Upper lobe of left lung (tissue), 6 donors: ENCODE results near the gene ZCWPW1. TPM values are rescaled to one million over a fixed set of nuclear protein-coding genes. Genes with fewer than 3 reads are reported as not detected.
"Not testable (repeated sequence)": the region's sequence is repeated elsewhere in the genome, so short reads cannot be mapped to it uniquely, and the experiment has no call there.

ENCODE experiments used
- ATAC-seq, 2 donors: fragments of 200-7000 bp; cut with Tn5 transposase; one replicate each; pipeline ENCODE4 v1.9.1; 2022; ENCODE audit warnings: mild to moderate bottlenecking in 2 of 2, moderate library complexity in 2 of 2; ENCODE audit not compliant: low FRiP score in 2 of 2
- DNase-seq, 2 donors: peaks; one replicate each; pipeline ENCODE4 v3.0.0-alpha.2; 2019 to 2020
- H3K27ac ChIP-seq, 4 donors: fragments of 200-600 bp; sonication (generic); one replicate each; pipeline ENCODE4 v1.5.1; 2016 to 2019
- H3K27me3 ChIP-seq, 4 donors: fragments of 200-600 bp; sonication (generic); one replicate each; pipeline ENCODE4 v1.5.1; 2017 to 2019
- H3K36me3 ChIP-seq, 4 donors: fragments of 200-600 bp; sonication (generic); one replicate each; pipeline ENCODE4 v1.5.1; 2016 to 2019
- H3K4me1 ChIP-seq, 4 donors: fragments of 200-600 bp; sonication (generic); one replicate each; pipeline ENCODE4 v1.5.1; 2018 to 2019
- H3K4me3 ChIP-seq, 4 donors: fragments of 200-600 bp; sonication (generic); one replicate each; pipeline ENCODE4 v1.5.1; 2017 to 2019; ENCODE audit warnings: mild to moderate bottlenecking in 2 of 4, moderate library complexity in 1 of 4
- H3K9me3 ChIP-seq, 4 donors: fragments of 200-600 bp; sonication (generic); one replicate each; pipeline ENCODE4 v1.5.1; 2018 to 2019
- EP300 ChIP-seq, 4 donors: sonication (generic); formaldehyde crosslinking; IDR thresholded peaks; one replicate each; pipeline ENCODE4 v1.5.1; 2017; ENCODE audit warnings: antibody characterized with exemption in 4 of 4, control low read depth in 2 of 4
- POLR2A ChIP-seq, 4 donors: fragments of 450-650 bp; IDR thresholded peaks; one replicate each; pipeline ENCODE4 v1.5.1; 2016 to 2017; ENCODE audit warnings: antibody characterized with exemption in 4 of 4, mild to moderate bottlenecking in 2 of 4
- POLR2AphosphoS5 ChIP-seq, 2 donors: sonication (generic); formaldehyde crosslinking; IDR thresholded peaks; one replicate each; pipeline ENCODE4 v1.5.1; 2017; ENCODE audit warnings: antibody characterized with exemption in 2 of 2
- WGBS, 2 donors: methylation state at CpG; one replicate each; pipeline ENCODE4 v1.1.5; 2017 to 2018; 5-methylcytosine and 5-hydroxymethylcytosine counted together
- total RNA-seq, 6 donors: library from RNA; depleted of rRNA in 4 of 6; stranded (reverse); fragments of >200 nt in 4 of 6; gene quantifications; one replicate each; pipeline versions ENCODE4 v1.1.0 to v1.2.1, GENCODE V29; 2016 to 2021
- TF ChIP-seq, protein P1 (sequence below), 6 experiments: fragments of 450-650 bp in 4 of 6; fragments of 200-600 bp in 2 of 6; sonication (generic) in 2 of 6; IDR thresholded peaks; one replicate each; pipeline ENCODE4 v1.5.1; 2016 to 2019; ENCODE audit warnings: antibody characterized with exemption in 6 of 6
- donor health status: DM: no; HTN: no; CAD: no; lungs with moderate emphysema.
- donor health status: DM: no; HTN: yes; CAD: no; lungs with severe emphysema.

The ZCWPW1 gene
- total RNA-seq, 6 donors from 2014 or later, result 3.8 to 6.3 (median 5.2) TPM

DNA sequence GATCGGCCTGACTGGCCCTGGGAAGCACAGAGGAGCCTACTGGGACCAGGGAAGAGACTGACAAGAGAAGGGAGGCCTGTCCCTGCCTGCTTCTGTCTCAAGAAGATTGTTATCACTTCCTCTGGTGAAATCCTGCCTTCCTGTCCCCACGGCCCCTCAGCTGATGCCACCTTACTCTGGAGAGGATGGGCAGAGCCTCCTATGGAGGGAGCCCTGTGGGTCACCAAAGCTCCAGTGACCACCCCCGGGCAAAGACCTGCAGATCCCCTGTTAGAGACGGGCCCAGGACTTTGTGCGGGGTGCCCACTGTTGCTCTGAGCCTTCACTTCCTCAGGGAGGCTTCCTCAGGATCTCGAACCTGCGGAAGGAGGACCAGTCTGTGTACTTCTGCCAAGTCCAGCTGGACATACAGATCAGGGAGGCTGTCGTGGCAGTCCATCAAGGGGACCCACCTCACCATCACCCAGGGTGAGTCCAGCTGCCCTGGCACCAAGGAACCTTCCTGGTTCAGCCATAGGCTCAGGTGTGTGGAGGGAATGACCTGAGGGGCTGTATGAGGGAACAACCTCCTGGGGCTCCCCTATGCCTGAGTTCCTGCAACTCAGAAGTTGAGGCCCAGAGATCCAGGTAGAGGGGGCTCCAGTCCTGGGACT is 72.0 kb downstream of the ZCWPW1 start:
- Histone ChIP-seq H3K4me1 (no peaks in the 10 kb centered on the region), H3K27me3 (no peaks in the 10 kb centered on the region), H3K9me3 (no peaks in the 10 kb centered on the region), H3K27ac (peak overlapping the region in 3 of 4 donors; percentile 49 to 81 (median 67)), H3K36me3 (peaks cover 24 to 99% (median 91%) of the 10 kb centered on the region in 4 donors), H3K4me3 (no peak overlapping the region)
- 80 to 90% methylated on average over 7 to 8 of the region's 8 CpGs for WGBS, 2 donors
- no peak for ATAC-seq
- DNase-seq, result peak in 1 of 2 donors; percentile 21
- TF ChIP-seq POLR2A (IDR thresholded peaks at IDR 0.05) (no peak), POLR2AphosphoS5 (IDR thresholded peaks at IDR 0.05) (no peak), EP300 (IDR thresholded peaks at IDR 0.05) (no peak)
- TF ChIP-seq, protein P1, sequence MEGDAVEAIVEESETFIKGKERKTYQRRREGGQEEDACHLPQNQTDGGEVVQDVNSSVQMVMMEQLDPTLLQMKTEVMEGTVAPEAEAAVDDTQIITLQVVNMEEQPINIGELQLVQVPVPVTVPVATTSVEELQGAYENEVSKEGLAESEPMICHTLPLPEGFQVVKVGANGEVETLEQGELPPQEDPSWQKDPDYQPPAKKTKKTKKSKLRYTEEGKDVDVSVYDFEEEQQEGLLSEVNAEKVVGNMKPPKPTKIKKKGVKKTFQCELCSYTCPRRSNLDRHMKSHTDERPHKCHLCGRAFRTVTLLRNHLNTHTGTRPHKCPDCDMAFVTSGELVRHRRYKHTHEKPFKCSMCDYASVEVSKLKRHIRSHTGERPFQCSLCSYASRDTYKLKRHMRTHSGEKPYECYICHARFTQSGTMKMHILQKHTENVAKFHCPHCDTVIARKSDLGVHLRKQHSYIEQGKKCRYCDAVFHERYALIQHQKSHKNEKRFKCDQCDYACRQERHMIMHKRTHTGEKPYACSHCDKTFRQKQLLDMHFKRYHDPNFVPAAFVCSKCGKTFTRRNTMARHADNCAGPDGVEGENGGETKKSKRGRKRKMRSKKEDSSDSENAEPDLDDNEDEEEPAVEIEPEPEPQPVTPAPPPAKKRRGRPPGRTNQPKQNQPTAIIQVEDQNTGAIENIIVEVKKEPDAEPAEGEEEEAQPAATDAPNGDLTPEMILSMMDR (IDR thresholded peaks at IDR 0.05), result no peak

DNA sequence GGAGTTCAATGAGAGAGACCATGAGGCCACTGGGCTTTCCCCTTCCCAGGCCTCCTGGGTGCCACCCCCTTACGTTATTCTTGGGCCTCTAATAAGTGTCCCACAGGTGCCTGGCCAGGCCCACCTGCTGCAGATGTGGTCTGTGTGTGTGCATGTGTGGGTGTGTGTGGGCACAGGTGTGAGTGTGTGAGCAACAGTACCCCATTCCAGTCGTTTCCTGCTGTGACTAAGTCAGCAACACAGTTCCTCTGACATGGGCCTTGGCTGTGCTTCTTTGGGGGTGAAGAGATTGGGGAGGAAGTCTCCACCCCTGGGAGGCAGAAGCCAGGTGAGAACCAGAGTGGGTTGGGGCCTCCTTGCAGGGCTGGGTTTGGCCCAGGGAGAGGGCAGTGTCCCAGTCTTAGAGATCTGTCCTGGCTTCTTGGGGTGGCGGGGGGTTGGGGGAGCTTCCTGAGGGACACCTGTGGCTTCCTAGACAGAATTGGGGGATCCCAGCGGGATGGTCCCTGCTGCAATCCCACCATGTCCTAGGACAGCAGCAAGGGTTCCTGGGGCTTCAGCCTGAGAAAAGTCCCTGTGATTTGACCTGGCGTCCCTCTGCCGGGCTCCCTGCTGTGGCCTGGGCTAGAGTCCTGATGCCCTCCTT is 74.7 kb downstream of the ZCWPW1 start:
- no peak for DNase-seq
- no peak overlapping the region for H3K4me3 ChIP-seq
- no peaks in the 10 kb centered on the region for H3K9me3 ChIP-seq
- no peaks in the 10 kb centered on the region for H3K27me3 ChIP-seq
- peak overlapping the region in 1 of 4 donors; percentile 39 for H3K27ac ChIP-seq
- no peak for TF ChIP-seq POLR2A (IDR thresholded peaks at IDR 0.05)
- TF ChIP-seq, protein P1 (IDR thresholded peaks at IDR 0.05), result no peak
- no peak for TF ChIP-seq POLR2AphosphoS5 (IDR thresholded peaks at IDR 0.05)
- TF ChIP-seq EP300 (IDR thresholded peaks at IDR 0.05), result no peak
- WGBS, 2 donors, result 83 to 90% methylated on average over 2 to 5 of the region's 6 CpGs
- no peaks in the 10 kb centered on the region for H3K4me1 ChIP-seq
- H3K36me3 ChIP-seq, result peaks cover 6 to 98% (median 87%) of the 10 kb centered on the region in 4 donors
- no peak for ATAC-seq

DNA sequence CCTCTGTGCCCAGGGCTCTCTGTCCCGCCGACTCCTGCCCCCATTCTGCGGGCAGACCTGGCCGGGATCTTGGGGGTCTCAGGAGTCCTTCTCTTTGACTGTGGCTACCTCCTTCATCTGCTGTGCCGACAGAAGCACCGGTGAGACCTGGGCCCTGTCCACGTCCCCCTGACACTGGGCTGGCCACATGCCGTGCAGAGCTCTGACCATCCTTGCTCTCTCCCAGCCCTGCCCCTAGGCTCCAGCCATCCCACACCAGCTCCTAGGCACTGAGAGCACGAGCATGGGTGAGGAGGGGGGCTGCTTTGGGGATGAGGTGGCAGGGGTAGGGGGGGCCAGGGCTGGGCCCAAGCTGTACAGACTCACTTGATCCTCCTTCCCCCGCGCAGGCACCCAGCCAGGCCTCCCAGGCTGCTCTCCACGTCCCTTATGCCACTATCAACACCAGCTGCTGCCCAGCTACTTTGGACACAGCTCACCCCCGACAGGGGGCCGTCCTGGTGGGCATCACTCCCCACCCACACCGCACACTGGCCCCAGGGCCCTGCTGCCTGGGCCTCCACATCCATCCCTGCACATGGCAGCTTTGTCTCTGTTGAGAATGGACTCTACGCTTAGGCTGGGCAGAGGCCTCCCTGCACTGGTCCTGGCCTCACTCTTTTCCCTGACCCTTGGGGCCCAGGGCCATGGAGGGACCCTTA is 75.4 kb downstream of the ZCWPW1 start:
- peaks cover 6 to 98% (median 87%) of the 10 kb centered on the region in 4 donors for H3K36me3 ChIP-seq
- no peaks in the 10 kb centered on the region for H3K9me3 ChIP-seq
- 93 to 94% methylated on average over 8 to 16 of the region's 16 CpGs for WGBS, 2 donors
- peak overlapping the region in 1 of 4 donors; percentile 22 for H3K4me3 ChIP-seq
- ATAC-seq (peak in 1 of 2 donors; percentile 3), DNase-seq (no peak)
- H3K4me1 ChIP-seq, result no peaks in the 10 kb centered on the region
- no peaks in the 10 kb centered on the region for H3K27me3 ChIP-seq
- TF ChIP-seq POLR2A (IDR thresholded peaks at IDR 0.05), result no peak
- no peak for TF ChIP-seq EP300 (IDR thresholded peaks at IDR 0.05)
- TF ChIP-seq, protein P1 (IDR thresholded peaks at IDR 0.05), result no peak
- TF ChIP-seq POLR2AphosphoS5 (IDR thresholded peaks at IDR 0.05), result no peak
- H3K27ac ChIP-seq, result peak overlapping the region in 2 of 4 donors; percentile 39 to 57

DNA sequence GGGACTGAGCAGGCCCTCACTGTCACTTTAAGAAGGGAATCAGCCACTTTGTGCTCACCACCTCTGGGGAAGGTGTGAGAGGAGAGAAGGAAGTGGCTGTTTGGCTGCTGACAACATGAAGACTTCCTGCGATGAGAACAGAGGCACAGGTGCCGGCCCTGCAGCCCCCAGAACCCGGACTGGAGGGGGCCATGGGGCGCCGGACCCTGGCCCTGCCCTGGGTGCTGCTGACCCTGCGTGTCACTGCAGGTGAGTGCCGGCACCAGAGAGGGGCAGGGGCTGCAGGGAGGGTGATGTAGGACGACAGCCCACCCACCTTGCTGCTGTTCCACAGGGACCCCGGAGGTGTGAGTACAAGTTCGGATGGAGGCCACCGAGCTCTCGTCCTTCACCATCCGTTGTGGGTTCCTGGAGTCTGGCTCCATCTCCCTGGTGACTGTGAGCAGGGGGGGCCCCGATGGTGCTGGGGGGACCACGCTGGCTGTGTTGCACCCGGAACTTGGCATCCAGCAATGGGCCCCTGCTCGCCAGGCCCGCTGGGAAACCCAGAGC is 76.2 kb downstream of the ZCWPW1 start:
- Histone ChIP-seq H3K27ac (peak overlapping the region in 2 of 4 donors; percentile 52 to 57), H3K36me3 (peaks cover 14 to 98% (median 87%) of the 10 kb centered on the region in 4 donors), H3K4me3 (peak overlapping the region in 3 of 4 donors; percentile 13 to 22 (median 20))
- not testable (repeated sequence) for H3K4me1 ChIP-seq, H3K9me3 ChIP-seq, H3K27me3 ChIP-seq
- 74 to 100% methylated on average over 6 to 11 of the region's 18 CpGs for WGBS, 2 donors
- ATAC-seq, result peak in 1 of 2 donors; percentile 15
- peak in 1 of 2 donors; percentile 71 for DNase-seq

DNA sequence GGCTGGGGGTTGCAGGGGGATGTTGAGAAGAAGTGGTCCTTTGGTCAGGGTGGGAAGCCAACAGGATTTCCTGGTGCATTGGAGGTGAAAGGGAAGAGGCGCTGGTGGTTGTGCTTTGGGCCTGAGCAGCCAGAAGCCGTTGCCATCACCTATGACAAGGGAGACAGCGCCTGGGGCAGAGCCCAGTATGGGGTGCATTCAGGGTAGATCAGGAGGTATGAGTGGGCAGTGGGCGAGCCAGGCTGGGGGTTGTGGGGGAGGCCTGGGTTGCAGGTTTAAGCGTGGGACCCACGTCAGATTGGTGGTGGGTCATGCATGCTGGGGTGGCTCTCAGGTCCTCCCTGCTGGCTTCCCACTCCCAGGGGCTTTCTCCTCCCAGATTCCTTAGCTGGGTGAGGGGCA is 76.8 kb downstream of the ZCWPW1 start:
- H3K27me3 ChIP-seq, result no peaks in the 10 kb centered on the region
- H3K36me3 ChIP-seq, result peaks cover 20 to 98% (median 87%) of the 10 kb centered on the region in 4 donors
- WGBS, 2 donors, result 79 to 87% methylated on average over 6 of the region's 6 CpGs

More for the DNA sequence above, 76.8 kb downstream of the ZCWPW1 start:
- ATAC-seq, result no peak
- Histone ChIP-seq H3K4me3 (no peak overlapping the region), H3K27ac (peak overlapping the region in 2 of 4 donors; percentile 35 to 52), H3K4me1 (no peaks in the 10 kb centered on the region), H3K9me3 (no peaks in the 10 kb centered on the region)
- TF ChIP-seq, protein P1 (IDR thresholded peaks at IDR 0.05), result no peak
- TF ChIP-seq POLR2AphosphoS5 (IDR thresholded peaks at IDR 0.05) (no peak), EP300 (IDR thresholded peaks at IDR 0.05) (no peak), POLR2A (IDR thresholded peaks at IDR 0.05) (no peak)
- no peak for DNase-seq
